T-helper 2 cell (primary cell): ENCODE data around the gene SYVN1.
A peak's percentile ranks its signal among the peaks of the same experiment; 100 is the strongest.

Source experiments
- DNase-seq, 5 experiments: peaks; one replicate each; pipeline versions ENCODE4 v3.0.0 to v3.0.0-alpha.2; 2012 to 2022

Gene SYVN1

DNA sequence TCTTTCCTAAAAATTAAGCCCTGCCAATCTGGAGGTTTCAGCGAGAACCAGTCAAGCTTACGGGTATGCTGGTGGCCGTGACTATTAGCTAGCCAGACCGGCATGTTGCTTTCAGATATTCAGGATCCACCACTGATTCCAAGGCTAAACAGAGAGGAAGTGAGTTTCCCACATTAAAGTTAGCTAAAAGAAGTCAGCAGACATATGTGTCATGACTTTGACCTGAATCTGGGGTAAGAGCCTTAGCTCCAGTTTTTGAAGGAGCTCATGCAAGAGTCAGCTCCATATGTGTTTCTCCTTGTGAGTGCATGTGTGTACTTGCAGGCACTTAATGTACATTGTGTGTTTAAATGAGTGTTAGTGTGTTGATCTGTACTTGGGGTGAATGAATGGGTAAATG lies 48.9 kb downstream of the SYVN1 start:
- no peak for DNase-seq

DNA sequence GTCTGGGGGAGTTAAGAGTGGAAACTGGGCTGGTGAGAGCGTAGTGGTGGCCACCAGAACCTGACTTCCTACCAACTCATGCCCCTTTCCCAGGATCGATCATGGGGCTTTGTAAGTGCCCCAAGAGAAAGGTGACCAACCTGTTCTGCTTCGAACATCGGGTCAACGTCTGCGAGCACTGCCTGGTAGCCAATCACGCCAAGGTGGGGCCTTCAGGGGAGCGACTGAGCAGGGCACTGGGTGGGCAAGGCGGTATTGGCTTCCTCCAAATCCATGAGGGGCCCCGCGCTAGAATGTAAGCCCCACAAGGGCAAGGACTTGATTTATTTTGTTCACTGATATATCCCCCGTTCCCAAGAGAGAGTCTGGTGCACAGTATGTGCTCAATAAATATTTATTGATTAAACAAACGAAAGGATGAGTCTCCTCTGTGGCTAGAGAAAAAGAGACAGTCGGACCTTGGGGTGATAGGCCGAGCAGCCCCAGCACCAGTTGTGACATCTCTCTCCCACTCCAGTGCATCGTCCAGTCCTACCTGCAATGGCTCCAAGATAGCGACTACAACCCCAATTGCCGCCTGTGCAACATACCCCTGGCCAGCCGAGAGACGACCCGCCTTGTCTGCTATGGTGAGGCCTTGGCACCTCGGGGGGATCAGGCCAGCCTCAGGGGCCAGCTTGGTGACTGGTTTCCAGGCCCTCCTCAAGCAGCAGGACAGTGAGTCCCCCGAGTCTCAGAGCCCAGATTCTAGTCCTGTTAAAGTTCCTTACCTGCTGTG lies 49.5 kb downstream of the SYVN1 start:
- DNase-seq = no peak

DNA sequence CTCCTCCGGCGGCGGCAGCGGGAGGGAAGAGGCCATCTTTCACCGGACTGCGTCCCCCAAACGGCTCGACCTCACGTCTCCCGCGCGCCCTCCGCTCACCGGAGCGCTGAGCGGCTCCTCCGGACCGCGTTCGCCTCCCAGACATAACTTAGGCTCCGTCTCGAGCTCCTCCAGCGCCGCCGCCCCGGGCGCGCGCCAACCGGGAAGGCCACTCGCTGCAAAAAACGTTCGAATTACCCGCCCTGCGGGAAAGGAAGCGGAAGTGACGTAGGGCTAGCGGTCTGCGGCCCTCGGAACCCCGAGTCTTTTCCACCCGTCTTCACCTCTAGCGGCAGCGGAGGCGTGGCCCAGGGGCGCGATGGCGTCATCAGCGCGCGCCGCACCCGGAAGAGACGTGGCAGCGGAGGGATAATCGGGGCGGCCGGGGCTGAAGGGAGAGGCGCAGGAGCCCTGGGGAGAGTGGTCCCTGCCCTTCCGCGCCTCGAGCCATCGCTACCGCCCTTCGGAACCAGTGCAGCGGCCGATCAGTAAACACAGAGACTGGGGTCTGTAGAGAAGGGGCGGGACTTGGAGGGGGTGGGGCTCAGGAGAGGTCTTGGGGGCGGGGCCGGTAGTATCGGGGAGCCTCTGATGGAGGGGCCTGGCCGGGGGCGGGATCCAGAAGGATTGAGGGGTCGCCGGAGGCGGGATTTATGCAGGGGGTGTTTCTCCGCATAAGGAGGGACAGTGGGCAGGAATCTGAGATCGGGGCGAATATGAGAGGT lies 50.3 kb downstream of the SYVN1 start, which contains the start of the genes CDCA5 and ZFPL1:
Gene CDCA5, minus strand, starts transcription at position 207 of the 764 bp plus-strand sequence. Its CDS starts 62 bp downstream, at position 145.
Gene ZFPL1, plus strand, starts transcription at position 389 of the 764 bp plus-strand sequence. CDS start 477 bp downstream, outside the sequence.
- DNase-seq = peak; percentile 90 to 98 (median 93)

DNA sequence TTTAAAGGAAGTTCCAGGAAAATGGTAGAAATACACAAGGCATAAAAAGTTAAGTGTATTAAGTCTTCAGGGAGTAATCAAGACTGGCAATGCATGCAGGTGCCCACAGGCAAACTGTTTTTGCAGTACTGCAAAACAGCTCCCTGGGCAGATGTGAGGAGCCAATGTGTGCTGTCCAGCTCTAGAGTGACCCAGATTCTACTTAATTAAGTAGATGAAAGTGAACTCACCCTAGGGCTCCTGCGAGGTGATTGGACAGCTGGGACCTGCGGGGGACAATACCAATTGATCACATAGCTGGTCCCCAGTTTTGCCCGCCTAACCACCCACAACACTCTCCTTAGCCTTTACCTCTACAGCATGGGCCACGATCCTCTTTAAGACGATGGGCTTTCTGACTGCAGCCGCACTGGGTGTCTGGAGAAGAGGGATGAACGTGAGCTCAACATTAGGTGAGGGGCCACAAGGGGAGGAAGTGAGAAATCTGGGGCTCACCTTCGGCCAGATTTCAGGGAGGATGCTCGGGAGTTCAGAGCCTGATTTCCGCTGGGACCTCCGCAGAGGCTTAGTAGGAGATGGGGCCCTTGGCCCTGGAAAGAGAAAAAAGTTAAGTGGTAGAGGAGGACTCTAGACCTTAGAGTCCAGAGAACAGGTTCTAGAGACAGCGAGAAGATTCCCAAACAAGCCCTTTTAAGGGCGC lies 51.0 kb downstream of the SYVN1 start:
- DNase-seq = peak in 1 of 5 experiments; percentile 21

DNA sequence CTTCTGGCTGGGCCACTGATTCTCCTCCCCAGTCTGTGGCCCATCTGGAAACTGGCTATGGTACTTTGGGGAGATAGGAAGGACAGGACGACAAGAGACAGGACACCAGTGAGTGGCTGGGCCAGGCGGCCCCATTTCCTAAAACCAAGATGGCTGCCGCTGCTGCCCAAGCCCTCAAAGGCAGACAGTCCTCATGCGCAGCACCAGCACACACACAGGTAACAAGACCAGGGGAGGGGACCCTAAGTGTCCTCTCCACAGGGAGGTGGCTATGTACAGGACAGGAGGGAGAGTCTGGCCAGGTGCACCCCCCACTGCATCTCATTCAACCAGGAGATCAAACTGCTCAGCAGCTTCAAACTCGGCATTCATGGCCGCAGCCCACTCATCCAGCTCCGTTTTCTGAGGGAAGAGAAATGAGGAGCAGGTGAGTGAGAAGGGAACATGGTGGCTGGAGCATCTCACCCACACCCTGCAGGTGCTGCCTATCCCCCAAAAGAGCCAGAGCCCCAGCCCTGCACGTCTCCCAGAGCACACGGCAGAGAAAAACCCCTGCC lies 55.5 kb downstream of the SYVN1 start:
- DNase-seq = no peak

DNA sequence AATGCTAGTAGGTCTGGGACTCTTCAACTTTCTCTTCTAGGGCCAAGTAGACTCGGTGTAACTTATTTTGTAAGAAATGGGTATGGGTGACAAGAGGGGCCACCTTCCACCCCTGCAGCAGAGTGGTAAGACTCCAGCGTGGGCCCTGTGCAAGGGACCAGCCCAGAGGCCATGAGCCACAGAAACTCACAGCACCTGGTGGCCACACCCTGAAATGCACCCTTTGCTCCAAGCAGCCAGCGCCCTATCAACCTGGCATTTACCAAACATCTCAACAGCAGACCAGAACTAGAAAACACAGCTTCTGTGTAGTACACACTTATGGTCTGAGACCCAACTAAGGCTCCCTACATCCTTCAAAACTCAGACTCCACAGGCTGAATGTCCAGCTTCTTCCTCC lies 56.2 kb downstream of the SYVN1 start:
- peak; percentile 32 to 84 (median 60) for DNase-seq

DNA sequence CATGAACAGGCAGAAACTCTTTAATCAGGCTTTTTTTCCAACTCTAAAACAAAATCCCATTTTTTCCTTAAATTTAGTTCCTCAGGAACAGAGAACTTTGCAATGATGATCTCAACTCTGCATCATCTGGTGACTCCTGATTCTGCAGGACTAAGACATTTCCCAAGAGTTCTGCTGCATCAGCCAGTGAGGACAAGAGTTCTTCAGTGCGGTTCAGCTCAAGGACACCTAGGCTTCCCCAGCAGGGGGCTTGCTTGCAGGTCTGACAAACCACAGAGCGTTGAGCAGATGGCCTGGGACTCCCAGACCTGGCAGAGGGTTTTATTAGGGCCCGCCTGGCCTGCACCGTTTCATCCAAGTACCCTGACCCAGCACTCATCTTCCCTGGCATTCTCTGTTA lies 56.9 kb downstream of the SYVN1 start:
- DNase-seq = no peak
